GM12878 (cell line): ENCODE data around the gene GADL1. TPM values are rescaled to one million over a fixed set of nuclear protein-coding genes. Genes with fewer than 3 reads are reported as not detected.

Experiments used
- ATAC-seq: fragments of 200-7000 bp; cut with Tn5 transposase; 3 replicates; pipeline ENCODE4 v1.9.1; 2020; ENCODE audit warnings: mild to moderate bottlenecking, moderate library complexity
- BruUV-seq: library from RNA; stranded (reverse); fragments of 400-500 nt; replicated peaks from 2 replicates; lab custom pipeline; 2021; lab: Mats Ljungman, UMichigan
- CTCF ChIA-PET: fragments of 300-600 bp; sonication (Branson Sonifier 250); formaldehyde crosslinking; extraction: SDS; loops from one replicate; lab custom pipeline; 2021; ENCODE audit warnings: inconsistent platforms; lab: Yijun Ruan, JAX
- POLR2A ChIA-PET: fragments of 350-600 bp; formaldehyde crosslinking; extraction: SDS; loops from one replicate; lab custom pipeline; 2021; ENCODE audit warnings: inconsistent platforms; lab: Charles Lee
- RAD21 ChIA-PET: fragments of 300-600 bp; sonication (Branson Sonifier 250); formaldehyde crosslinking; loops from one replicate; lab custom pipeline; 2023; ENCODE audit warnings: antibody characterized with exemption; ENCODE audit not compliant: unreplicated experiment; lab: Charles Lee
- SMC1A ChIA-PET: fragments of 300-600 bp; sonication (Branson Sonifier 250); formaldehyde crosslinking; loops from one replicate; lab custom pipeline; 2023; ENCODE audit not compliant: unreplicated experiment, uncharacterized antibody; lab: Charles Lee
- DNase-seq: peaks from one replicate; pipeline ENCODE4 v3.0.0-alpha.2; 2011; ENCODE audit warnings: low read depth, low spot score
- FAIRE-seq: peaks from 3 replicates; lab custom pipeline; 2011; peaks lifted over from hg19 to GRCh38; lab: Jason Lieb, UNC
- H2AFZ ChIP-seq: 2 replicates; pipeline ENCODE4 v1.6.0; 2011; ENCODE audit warnings: low read depth, low read length, control low read depth; ENCODE audit not compliant: control insufficient read depth
- H3K27ac ChIP-seq: 2 replicates; pipeline ENCODE4 v1.5.1; 2011; ENCODE audit warnings: control low read depth; ENCODE audit not compliant: control insufficient read depth, insufficient read depth
- H3K27me3 ChIP-seq, 2 experiments: replicated peaks in 1 of 2; 2 replicates each; pipeline versions ENCODE4 v1.6.0 to v1.6.1; 2011; ENCODE audit warnings: low read length in 1 of 2; ENCODE audit not compliant: control insufficient read depth in 2 of 2, insufficient read depth in 2 of 2
- H3K36me3 ChIP-seq, 2 experiments: 2 replicates each; pipeline ENCODE4 v1.5.1; 2011; ENCODE audit warnings: low read length in 1 of 2; ENCODE audit not compliant: control insufficient read depth in 2 of 2, insufficient read depth in 2 of 2
- H3K4me1 ChIP-seq: 2 replicates; pipeline ENCODE4 v1.6.1; 2011; ENCODE audit warnings: mild to moderate bottlenecking, low read length, moderate library complexity, mixed read lengths; ENCODE audit not compliant: control insufficient read depth, insufficient read depth
- H3K4me2 ChIP-seq: 2 replicates; pipeline ENCODE4 v1.6.0; 2011; ENCODE audit warnings: control low read depth; ENCODE audit not compliant: control insufficient read depth, insufficient read depth
- H3K4me3 ChIP-seq: fragments of 200-600 bp; sonication (generic); 2 replicates; pipeline ENCODE4 v1.5.1; 2016
- H3K79me2 ChIP-seq: 2 replicates; pipeline ENCODE4 v1.6.0; 2011; ENCODE audit warnings: low read length; ENCODE audit not compliant: control insufficient read depth, insufficient read depth
- H3K9ac ChIP-seq: 2 replicates; pipeline ENCODE4 v1.8.0; 2011; ENCODE audit warnings: low read length, control low read depth, mixed read lengths; ENCODE audit not compliant: control insufficient read depth, insufficient read depth
- H3K9me3 ChIP-seq: replicated peaks from 3 replicates; pipeline ENCODE4 v1.5.1; 2011; ENCODE audit warnings: mild to moderate bottlenecking, low read length; ENCODE audit not compliant: control insufficient read depth, insufficient read depth
- H4K20me1 ChIP-seq: 2 replicates; pipeline ENCODE4 v1.6.0; 2011; ENCODE audit not compliant: control insufficient read depth, insufficient read depth
- E2F8 ChIP-seq: fragments of 450-650 bp; IDR thresholded peaks from 2 replicates; pipeline ENCODE4 v1.6.1; 2018; ENCODE audit warnings: mild to moderate bottlenecking, low read depth, moderate library complexity; ENCODE audit not compliant: partially characterized antibody
- ESRRA ChIP-seq: IDR thresholded peaks from 2 replicates; pipeline ENCODE4 v1.6.1; 2012; ENCODE audit warnings: mild to moderate bottlenecking, low read length, improper control_type of control experiment
- HDGF ChIP-seq: fragments of 450-650 bp; IDR thresholded peaks from 2 replicates; pipeline ENCODE4 v1.6.1; 2016; ENCODE audit warnings: antibody characterized with exemption
- MEF2B ChIP-seq: fragments of 450-650 bp; IDR thresholded peaks from 2 replicates; pipeline ENCODE4 v1.6.1; 2018; ENCODE audit warnings: mild to moderate bottlenecking, moderate library complexity; ENCODE audit not compliant: partially characterized antibody, poor library complexity, severe bottlenecking
- MTA3 ChIP-seq: IDR thresholded peaks from 2 replicates; pipeline ENCODE4 v1.6.1; 2012; ENCODE audit warnings: low read length, inconsistent platforms, borderline replicate concordance
- RELB ChIP-seq: fragments of 450-650 bp; IDR thresholded peaks from 2 replicates; pipeline ENCODE4 v1.6.1; 2017; ENCODE audit warnings: low read depth, mild to moderate bottlenecking, moderate library complexity
- RUNX3 ChIP-seq: IDR thresholded peaks from 2 replicates; pipeline ENCODE4 v1.6.1; 2012; ENCODE audit warnings: low read length, inconsistent platforms
- SIX5 ChIP-seq: IDR thresholded peaks from 2 replicates; pipeline ENCODE4 v1.6.1; 2011; ENCODE audit warnings: mild to moderate bottlenecking, low read depth, low read length, moderate library complexity; ENCODE audit not compliant: severe bottlenecking
- SPI1 ChIP-seq: IDR thresholded peaks from 2 replicates; pipeline ENCODE4 v1.6.1; 2011; ENCODE audit warnings: low read depth, mild to moderate bottlenecking, low read length, moderate library complexity, borderline replicate concordance; ENCODE audit not compliant: insufficient read depth
- YBX1 ChIP-seq: fragments of 450-650 bp; IDR thresholded peaks from 2 replicates; pipeline ENCODE4 v1.6.1; 2016; ENCODE audit warnings: antibody characterized with exemption
- YY1 ChIP-seq: IDR thresholded peaks from 2 replicates; pipeline ENCODE4 v1.6.1; 2011; ENCODE audit warnings: low read depth, mild to moderate bottlenecking, low read length
- ZBTB11 ChIP-seq: fragments of 450-650 bp; formaldehyde crosslinking; IDR thresholded peaks from 2 replicates; pipeline ENCODE4 v1.5.0; 2022; ENCODE audit warnings: mild to moderate bottlenecking, missing genetic modification characterization
- ZNF274 ChIP-seq: IDR thresholded peaks from one replicate; pipeline ENCODE4 v1.8.0; 2011; ENCODE audit not compliant: insufficient read length, insufficient read depth
- WGBS: methylation state at CpG from one replicate; pipeline ENCODE4 v1.1.6; 2016; ENCODE audit warnings: low lambda C conversion rate; ENCODE audit not compliant: insufficient replicate concordance, insufficient coverage; ENCODE audit errors: missing lambda C conversion rate; 5-methylcytosine and 5-hydroxymethylcytosine counted together
- in situ Hi-C: fragments of 300-500 bp; cut with MboI; formaldehyde crosslinking; loops from 9 replicates; pipeline ENCODE4 v1.14.3; 2018; ENCODE audit warnings: mixed read lengths
- intact Hi-C: fragments of 100-400 bp; cut with micrococcal nuclease; formaldehyde crosslinking; loops from one replicate; pipeline ENCODE4 v1.14.2; 2022; ENCODE audit not compliant: unreplicated experiment
- polyA plus RNA-seq, 11 experiments: library from polyadenylated mRNA; depleted of rRNA in 4 of 11; unstranded in 6 of 11; stranded (reverse) in 5 of 11; fragments of >200 nt; fragmentation: Nextera tagmentation in 4 of 11; fragmentation: Illumina TruSeq in 1 of 11; extraction: Ambion mirVana in 4 of 11; extraction: Trizol in 1 of 11; gene quantifications; 1 replicate in 1 of 11; 2 replicates in 10 of 11; pipeline versions ENCODE4 v1.2.1 to v1.2.3, GENCODE V29; 2011 to 2016; ENCODE audit warnings: inconsistent platforms in 2 of 11, missing spikeins in 2 of 11, low read depth in 1 of 11
- total RNA-seq, 4 experiments: library from RNA; depleted of rRNA in 3 of 4; stranded (reverse); fragments of >200 nt in 3 of 4; fragmentation: Illumina TruSeq in 1 of 4; extraction: Trizol in 1 of 4; gene quantifications; 2 replicates each; pipeline versions ENCODE4 v1.2.1 to v1.2.3, GENCODE V29; 2013 to 2021

The GADL1 gene
- total and polyA plus RNA-seq, 10 of the 15 experiments (the other 5 are each of a cell fraction or from before 2014, with no cell fraction given), result 0.04 TPM; not detected in 9

- no peak for TF ChIP-seq SIX5
- no peak for TF ChIP-seq ESRRA
These were observed 198.1 kb downstream of the GADL1 start (continued) for GRCh38 chr3:30696403-30696819.

GRCh38 chr3:30695302-30696061 lies 199.0 kb downstream of the GADL1 start:
- Histone ChIP-seq H3K4me1 (no peaks in the 10 kb centered on the region), H3K27me3 (no peaks in the 10 kb centered on the region), H3K79me2 (no peaks in the 10 kb centered on the region), H3K27ac (no peak overlapping the region), H3K9ac (no peak overlapping the region), H4K20me1 (no peaks in the 10 kb centered on the region), H3K9me3 (no peaks in the 10 kb centered on the region), H3K4me2 (no peak overlapping the region), H3K4me3 (no peak overlapping the region), H3K36me3 (no peaks in the 10 kb centered on the region), H2AFZ (no peak overlapping the region)
- POLR2A ChIA-PET, result no interaction called here
- ATAC-seq (no peak), DNase-seq (no peak), FAIRE-seq (no peak)
- intact Hi-C loops, result loop anchor here (10.0 kb wide), 1 partner anchor 251 kb away; no protein-coding TSS in a partner anchor
- CTCF ChIA-PET, result interaction anchor here (1.1 to 3.6 kb wide), 5 partner anchors 8 to 583 kb away, joined by 3 to 40 read pairs (median 8); no protein-coding TSS in a partner anchor
- WGBS, result 62% methylated on average over 6 of the region's 6 CpGs
- SMC1A ChIA-PET, result interaction anchor here (1.1 to 5.7 kb wide), 3 partner anchors 11 to 497 kb away, joined by 3 to 28 read pairs (median 4); no protein-coding TSS in a partner anchor
- BruUV-seq, result no TSS peak
- in situ Hi-C loops, result loop anchor here (10.0 kb wide), 2 partner anchors 591 to 671 kb away; no protein-coding TSS in a partner anchor
- RAD21 ChIA-PET, result interaction anchor here (0.7 kb wide), 1 partner anchor 376 kb away, joined by 3 read pairs; no protein-coding TSS in a partner anchor
- no peak for TF ChIP-seq YBX1
- TF ChIP-seq YY1, result no peak
- TF ChIP-seq ESRRA, result no peak
- no peak for TF ChIP-seq RUNX3
- TF ChIP-seq HDGF, result no peak
- no peak for TF ChIP-seq MTA3
- no peak for TF ChIP-seq RELB
- no peak for TF ChIP-seq SPI1
- no peak for TF ChIP-seq E2F8
- no peak for TF ChIP-seq ZBTB11 (CRISPR knock-in tag)
- TF ChIP-seq MEF2B, result no peak
- TF ChIP-seq ZNF274, result no peak
